Articular chondrocyte of knee joint (primary cell): ENCODE measurements around the gene P3H1. TPM values are rescaled to one million over a fixed set of nuclear protein-coding genes. Genes with fewer than 3 reads are reported as not detected.

ENCODE experiments used
- total RNA-seq: library from RNA; depleted of rRNA; stranded (reverse); fragments of >200 nt; gene quantifications from 2 replicates; pipeline ENCODE4 v1.2.3, GENCODE V29; 2012

Gene P3H1
- total RNA-seq = 132 and 138 TPM in 2 replicates

DNA sequence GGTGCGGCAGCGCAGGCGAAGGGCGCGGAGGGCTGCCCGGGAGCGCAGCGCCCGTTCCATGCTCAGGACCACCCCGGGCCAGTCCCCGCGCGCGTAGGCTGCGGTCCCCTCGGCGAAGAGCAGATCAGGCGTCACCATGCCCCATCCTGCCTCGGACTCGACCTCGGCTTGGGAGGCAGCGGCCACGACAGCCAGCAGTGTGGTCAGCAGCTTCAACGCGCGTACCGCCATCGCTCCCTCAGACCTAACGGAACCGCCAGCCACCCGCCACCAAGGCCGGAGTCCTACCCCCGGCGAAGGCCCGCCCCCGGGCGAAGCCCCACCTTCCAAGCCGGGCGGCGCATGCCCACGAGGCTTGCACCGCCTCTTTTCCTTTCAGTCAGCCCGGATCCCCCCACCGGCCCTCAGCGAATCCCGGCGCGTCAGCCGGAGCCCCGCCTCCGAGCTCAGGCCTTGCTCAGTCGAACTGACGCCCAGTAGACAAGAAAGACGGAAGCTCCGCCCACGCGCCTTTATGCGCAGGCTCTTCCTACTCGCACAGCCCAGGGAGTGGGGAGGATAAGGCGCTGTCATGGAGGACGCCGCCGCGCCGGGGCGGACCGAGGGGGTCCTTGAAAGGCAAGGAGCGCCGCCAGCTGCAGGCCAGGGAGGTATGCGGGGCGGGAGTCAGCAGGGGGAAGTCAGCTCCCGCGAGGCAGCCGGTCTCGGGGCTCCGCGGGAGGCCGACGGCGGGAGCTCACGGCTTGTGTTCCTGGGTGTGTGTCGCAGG, at the start of gene P3H1, which contains the start of gene C1orf50:
Gene P3H1 (minus strand): TSS at position 288 of the 769 bp plus-strand sequence. CDS start 57 bp downstream, at position 231.
Gene C1orf50 (plus strand): TSS at position 509 of the 769 bp plus-strand sequence. CDS start 63 bp downstream, at position 572.

DNA sequence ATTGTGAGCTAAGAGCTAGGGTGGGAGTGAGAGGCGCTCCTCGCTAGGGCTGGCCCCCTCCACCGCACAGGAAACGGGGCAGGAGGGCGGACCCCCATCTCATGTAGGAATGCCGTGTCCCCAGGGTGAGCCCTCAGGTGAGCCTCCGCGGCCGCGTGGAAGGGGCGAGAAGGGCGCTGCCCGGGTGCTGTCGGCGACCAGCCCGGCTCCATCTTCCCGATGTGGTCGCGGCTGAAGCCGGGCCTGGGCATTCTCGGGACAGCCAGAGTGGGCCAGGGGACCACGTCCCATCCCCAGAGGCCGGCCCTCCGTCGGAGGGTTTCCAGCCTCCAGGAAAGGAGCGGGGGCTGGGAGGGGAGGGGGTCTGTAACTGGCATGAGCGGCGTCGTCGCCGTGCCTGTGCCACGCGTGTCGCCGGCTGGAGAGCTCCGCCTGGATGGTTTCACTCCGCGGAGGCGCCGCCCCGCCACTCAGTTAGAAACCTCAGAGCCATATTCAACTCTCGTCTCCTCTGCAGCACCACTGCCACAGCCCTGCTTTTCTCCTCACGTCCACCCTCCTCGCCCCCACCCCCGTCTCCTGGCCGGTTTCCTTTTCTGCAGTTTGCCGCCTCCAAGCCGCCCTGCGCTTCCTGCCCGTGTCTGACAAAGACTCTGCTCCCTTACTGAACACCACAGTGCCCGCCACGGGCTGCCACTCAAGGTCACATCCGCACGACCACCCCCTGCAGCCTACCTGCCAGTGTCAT, 18.3 kb upstream of the P3H1 start, which contains the start of gene TMEM269:
Gene TMEM269 (plus strand): TSS at position 46 of the 748 bp plus-strand sequence. CDS start 4,903 bp downstream, outside the sequence.

DNA sequence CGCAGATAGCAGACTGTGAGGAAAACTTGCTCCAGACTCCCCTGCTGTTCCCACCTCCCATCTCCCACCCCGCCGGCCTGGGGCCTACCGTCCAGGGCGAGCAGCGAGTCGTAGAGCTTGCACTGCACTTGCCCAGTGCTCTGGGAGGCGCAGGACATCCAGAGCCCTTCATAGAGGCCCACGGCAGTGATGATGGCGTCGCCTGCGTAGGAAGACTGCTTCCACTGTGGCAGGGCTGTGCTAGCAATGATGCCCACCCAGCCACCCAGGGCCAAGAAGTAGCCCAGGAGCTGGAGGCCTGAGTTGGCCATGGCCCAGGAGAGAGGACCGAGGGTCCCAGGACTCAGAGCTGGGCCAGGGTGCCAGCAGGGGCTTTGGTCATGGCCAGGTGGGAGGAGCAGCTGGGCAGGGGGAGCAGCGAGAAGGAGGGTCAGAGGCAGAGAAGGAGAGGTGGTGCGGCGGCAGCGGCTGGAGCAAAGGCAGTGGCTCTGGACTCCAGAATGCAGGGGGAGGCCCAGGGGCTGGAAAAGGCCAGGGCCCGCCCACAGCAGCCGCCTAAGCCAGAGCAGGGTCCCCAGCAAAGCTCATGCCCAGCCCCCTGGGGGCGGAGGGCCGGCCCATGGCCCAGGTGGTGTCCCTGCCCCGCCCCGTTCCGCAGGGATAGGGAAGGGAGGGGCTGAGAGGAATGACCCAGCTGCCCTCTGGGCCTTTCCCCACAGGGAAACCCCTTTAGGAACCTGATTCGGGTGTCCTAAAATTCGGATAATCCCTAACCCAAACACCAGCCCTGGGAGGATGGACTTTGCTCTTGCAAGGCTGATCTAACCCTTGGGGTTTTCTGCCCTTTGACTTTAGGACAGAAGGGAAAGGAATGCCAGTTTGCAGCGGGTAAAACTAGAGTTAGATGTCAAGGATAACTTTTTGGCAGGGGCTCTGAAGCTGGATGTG, 26.8 kb downstream of the P3H1 start, which contains the start of gene CLDN19:
Gene CLDN19 (minus strand): TSS at position 484 of the 948 bp plus-strand sequence. CDS start 173 bp downstream, at position 311.

Other genes with a start within 250 kb of the P3H1 start
- gene PPIH, start 108.6 kb downstream of the P3H1 start, total RNA-seq = 23.3 and 25.3 TPM in 2 replicates
- 669 and 745 TPM in 2 replicates for gene YBX1, start 84.6 kb downstream of the P3H1 start, total RNA-seq
- gene CLDN19, start 26.8 kb downstream of the P3H1 start, total RNA-seq = not detected in 2 replicates
- gene C1orf50, start 221 bp upstream of the P3H1 start, total RNA-seq = 6.4 and 7.0 TPM in 2 replicates
- 0.11 TPM in 1 of 2 replicates, not detected in the other for gene TMEM269, start 18.0 kb upstream of the P3H1 start, total RNA-seq
- 25.2 and 25.7 TPM in 2 replicates for gene ERMAP, start 50.1 kb upstream of the P3H1 start, total RNA-seq
- 20.3 and 26.3 TPM in 2 replicates for gene SVBP, start 50.4 kb upstream of the P3H1 start, total RNA-seq
- 7.3 and 10.3 TPM in 2 replicates for gene ZNF691, start 79.6 kb upstream of the P3H1 start, total RNA-seq
- 68.5 and 86.8 TPM in 2 replicates for gene SLC2A1, start 191.8 kb upstream of the P3H1 start, total RNA-seq